GM19351 (cell line): ENCODE data around the gene GRK6.

Experiments used
- ATAC-seq: cut with Tn5 transposase; IDR thresholded peaks from one replicate; pipeline ENCODE4 v1.9.1; 2021; ENCODE audit warnings: mild to moderate bottlenecking, moderate library complexity; ENCODE audit not compliant: unreplicated experiment

The GRK6 gene

DNA sequence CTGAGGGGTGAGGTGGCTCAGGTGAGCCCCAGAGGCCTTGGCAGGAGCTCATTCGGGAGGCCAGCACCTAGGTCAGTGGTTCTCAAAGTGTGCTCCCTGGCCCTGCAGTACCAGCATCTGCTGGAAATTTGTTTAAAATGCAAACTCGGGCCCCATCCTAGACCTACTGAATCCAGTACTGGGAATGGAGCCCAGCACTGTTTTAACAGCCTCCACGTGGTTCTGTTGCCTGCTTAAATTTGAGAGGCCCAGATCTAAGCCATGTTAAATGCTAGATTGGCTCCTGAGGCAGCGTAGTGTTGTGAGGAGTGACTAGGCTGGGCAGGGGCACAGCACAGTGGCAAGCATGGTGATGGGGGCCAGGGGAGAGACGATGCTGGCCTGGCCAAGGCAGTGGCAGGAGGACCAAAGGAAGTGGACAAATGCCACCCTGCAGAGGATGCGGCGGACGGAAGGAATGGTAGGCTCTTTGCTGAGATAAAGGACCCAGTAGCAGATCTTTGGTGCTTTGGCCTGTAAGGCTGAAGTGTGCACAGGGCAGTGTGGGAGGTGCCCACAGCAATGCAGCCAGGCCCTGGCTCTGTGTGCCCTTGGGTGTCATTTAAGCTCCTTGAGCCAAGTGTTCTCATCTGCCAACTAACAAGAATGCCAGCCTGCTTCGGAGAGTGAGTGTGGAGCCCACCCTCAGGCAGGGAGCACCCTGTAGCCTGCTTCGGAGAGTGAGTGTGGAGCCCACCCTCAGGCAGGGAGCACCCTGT is 24.4 kb downstream of the GRK6 start:
- ATAC-seq, result no peak

- ATAC-seq, result no peak
Observed at GRCh38 chr5:177452688-177453638, 26.5 kb downstream of the GRK6 start.

- ATAC-seq, result no peak
Observed at GRCh38 chr5:177453852-177454396, 27.4 kb downstream of the GRK6 start.

DNA sequence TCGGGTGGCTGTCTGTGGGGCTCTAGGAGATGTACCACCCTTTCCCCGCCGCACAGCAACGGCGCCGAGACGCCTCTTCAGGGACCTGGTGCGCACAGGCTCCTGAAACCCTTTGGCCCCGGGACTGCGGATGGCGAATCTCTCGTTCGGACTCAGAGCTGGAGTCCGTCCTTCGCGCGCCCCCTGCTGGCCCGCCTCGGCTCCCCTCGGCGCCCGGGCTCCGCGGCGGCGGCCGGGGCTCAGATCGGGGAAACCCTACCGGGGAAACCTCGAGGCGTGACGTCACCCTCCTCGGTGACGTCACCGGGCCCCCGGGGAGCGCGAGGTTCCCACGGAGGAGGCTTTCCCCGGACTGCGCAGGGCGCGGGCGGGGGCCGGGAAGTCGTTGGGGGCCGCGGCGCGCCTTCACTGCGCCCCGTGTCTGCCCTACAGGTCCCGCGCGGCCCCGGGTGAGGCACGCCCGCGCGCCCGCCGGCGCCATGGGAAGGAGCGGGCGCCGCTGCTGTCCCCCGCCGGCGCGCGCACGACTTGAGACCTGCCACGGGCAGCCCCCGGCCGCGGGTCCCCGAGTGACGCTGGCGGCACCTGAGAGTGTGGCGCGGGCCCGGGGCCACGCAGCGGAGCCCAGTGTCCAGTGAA is 28.0 kb downstream of the GRK6 start:
- peak; percentile 49 for ATAC-seq

- peak; percentile 41 for ATAC-seq
Observed at GRCh38 chr5:177455036-177455660, 28.7 kb downstream of the GRK6 start.

DNA sequence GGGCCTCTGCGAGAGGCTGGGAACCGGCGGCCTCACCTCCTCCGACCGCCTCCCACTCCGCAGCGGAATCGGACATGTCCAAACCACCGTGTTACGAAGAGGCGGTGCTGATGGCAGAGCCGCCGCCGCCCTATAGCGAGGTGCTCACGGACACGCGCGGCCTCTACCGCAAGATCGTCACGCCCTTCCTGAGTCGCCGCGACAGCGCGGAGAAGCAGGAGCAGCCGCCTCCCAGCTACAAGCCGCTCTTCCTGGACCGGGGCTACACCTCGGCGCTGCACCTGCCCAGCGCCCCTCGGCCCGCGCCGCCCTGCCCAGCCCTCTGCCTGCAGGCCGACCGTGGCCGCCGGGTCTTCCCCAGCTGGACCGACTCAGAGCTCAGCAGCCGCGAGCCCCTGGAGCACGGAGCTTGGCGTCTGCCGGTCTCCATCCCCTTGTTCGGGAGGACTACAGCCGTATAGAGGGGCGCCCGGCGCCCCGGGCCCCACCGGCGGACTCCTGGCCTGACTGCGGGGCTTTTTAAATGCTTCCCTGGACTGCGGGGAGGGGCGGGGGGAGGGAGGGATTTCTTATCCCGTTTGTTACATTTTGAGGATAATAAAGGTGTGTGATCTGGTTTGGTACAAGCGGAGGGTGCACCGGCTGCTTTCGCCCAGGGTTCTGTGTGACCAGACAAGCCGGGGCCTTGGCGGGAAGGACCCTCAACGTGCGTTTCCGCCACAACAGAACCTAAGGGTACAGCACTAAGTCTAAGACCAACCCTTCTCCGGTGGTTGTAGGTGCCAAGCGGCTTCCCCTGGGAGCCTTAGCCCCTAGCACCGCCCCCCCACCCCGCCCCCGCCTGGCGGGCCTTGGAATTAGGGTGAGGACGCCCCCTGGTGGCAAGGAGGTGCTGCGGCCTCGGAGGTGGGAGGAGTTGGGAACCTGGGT is 29.4 kb downstream of the GRK6 start:
- peak; percentile 15 for ATAC-seq

DNA sequence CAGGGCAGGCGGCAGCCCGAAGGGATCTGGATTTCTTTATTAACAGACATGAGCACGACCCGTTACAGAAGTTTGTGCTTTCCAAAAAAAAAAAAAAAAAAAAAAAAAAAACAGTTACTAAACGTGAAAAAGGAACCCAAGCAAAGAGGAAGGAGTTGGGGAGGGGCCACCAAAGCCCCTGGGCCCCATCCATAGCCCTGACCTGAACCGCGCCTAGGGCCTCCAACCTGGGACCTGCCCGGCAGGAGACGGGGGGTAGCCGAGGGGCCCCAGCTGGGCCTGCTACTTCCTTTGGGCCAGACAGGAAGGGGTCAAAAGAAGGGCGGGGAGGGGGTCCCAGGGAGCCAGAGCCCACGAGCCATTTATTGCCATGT is 30.1 kb downstream of the GRK6 start:
- ATAC-seq, result no peak

GRCh38 chr5:177456976-177457851 is 30.7 kb downstream of the GRK6 start:
- peak; percentile 62 for ATAC-seq

- ATAC-seq, result no peak
Observed at GRCh38 chr5:177457852-177458681, 31.6 kb downstream of the GRK6 start.

DNA sequence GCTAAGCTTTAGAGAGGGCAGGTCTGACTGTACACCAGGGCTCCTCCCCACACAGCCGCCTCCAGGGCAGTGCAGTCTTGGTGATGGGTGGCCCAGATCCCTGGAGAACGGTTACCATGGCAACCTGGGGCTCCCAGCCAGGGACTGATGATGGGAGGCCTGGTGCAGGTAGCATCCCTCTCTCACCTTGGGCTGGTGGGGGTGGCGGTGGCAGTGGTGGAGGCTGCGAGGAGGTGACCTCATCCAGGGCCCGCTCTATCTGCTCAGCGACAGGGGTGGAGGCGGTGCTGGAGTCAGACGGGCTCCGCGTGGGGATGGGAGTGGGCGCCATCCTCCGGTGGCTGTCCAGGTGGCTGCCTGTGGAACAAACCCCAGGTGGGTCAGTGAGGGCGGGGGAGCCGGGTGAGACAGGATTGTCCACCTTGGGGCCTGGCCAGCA is 32.5 kb downstream of the GRK6 start:
- no peak for ATAC-seq

GRCh38 chr5:177459357-177459756 is 32.9 kb downstream of the GRK6 start:
- no peak for ATAC-seq

- ATAC-seq, result no peak
Observed at GRCh38 chr5:177459819-177460628, 33.5 kb downstream of the GRK6 start.

DNA sequence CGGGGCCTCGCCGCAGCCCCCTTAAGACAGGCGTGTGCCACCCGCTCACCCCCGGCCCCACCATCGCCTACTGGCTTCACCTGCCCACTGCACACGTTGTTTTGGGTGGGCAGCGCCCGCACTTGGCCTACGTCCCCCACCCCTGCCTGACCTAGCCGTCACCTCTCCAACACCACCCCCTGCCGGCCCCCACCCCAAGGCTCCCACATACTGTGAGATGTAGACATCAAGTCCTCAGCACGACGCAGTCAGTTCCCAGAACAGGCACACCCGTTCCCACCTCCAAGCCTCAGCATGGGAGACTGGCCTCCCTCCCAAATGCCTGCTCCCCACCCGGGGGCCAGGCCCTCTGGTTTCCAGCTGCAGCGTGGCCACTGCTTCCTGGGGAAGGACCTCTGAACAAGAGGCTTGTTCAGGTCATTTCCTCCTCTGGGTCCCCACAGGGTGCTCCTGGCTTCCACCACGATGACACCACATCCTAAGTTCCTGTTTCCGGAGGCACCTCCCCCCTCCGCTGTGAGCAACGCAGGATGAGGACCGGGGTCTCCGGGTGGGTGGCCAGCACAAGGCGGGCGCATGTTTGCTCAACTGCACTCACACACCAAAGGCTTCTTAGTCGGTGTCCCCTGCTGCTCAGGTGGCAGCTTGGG is 35.7 kb downstream of the GRK6 start:
- ATAC-seq, result no peak

DNA sequence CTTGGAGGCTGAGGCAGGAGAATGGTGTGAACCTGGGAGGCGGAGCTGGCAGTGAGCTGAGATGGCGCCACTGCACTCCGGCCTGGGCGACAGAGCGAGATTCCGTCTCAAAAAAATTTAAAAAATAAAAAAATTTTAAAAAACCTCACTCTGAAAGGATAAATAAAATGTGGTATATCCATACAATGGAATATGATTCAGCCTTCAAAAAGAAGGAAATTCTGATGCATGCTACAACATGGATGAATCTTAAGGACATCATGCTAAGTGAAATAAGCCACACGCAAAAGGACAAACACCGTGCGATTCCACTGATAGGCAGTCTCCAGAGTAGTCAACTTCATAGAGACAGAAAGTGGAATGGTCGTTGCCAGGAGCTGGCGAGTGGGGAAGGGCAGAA is 38.6 kb downstream of the GRK6 start:
- no peak for ATAC-seq

DNA sequence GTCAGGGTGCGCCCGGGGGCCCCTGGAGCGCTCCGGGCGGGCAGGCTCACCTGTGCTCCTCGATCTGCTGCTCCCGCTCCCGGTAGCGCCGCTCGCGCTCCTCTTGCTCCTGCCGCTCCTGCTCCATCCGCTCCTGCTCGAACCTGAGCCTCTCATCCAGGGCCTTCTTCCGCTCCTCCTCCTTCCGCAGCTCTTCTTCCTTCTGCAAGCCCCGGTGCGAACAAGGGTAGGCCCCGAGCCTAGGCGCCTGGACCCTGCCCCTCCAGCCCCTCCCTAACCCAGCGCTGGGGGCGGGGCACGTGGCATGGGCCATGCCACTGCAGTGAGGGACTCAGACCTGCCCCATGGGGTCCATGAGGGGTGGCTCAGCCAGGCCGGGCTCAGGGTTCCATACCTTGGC is 40.4 kb downstream of the GRK6 start:
- ATAC-seq, result no peak

DNA sequence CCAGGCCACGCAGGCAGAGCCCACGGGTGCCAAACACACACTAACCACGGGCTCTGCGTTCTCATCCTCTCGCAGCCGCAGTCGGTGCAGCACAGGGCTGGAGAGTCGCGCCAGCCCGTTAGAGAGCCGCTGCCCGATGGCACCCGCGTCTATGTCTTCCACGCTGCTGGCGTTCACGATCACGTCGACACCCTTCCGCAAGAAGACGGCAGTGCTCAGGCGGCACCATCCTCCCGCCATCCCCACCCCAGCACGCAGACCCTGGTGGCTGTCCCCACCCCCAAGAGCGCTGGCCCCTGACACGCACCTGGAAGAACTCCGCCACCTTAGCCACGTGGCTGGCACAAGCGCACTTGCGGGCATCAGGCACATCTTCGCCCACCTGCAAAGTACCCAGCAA is 41.0 kb downstream of the GRK6 start:
- no peak for ATAC-seq

DNA sequence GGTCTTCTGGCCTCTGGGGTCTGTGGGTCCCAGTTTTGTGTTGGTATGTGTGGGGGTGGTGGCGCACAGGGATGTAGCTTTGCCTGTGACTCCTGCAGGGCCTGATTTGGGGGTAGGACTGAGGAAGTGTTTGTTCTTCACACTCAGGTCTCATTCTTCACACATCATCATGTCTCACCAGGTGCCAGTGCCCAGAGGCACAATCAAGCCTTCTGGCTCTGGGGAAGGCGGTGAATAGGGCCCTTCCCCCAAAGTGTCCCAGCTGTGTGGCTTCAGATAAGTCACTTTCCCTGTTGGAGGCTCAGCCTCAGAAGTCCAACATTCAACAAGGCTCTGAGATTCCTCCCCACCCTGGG is 41.8 kb downstream of the GRK6 start:
- no peak for ATAC-seq
